HG03097 (cell line): ENCODE data around the gene ZNF44.
"Not testable (repeated sequence)": the region's sequence is repeated elsewhere in the genome, so short reads cannot be mapped to it uniquely, and the experiment has no call there.

Source experiments
- ATAC-seq: cut with Tn5 transposase; IDR thresholded peaks from one replicate; pipeline ENCODE4 v1.9.1; 2021; ENCODE audit not compliant: unreplicated experiment, low FRiP score

Gene ZNF44

GRCh38 chr19:12294249-12295158, at the start of gene ZNF44:
Gene ZNF44 (minus strand): TSS chr19:12294883. CDS start chr19:12294694, 189 bp downstream.
- peak; percentile 92 for ATAC-seq

GRCh38 chr19:12333162-12334159, 38.8 kb upstream of the ZNF44 start, which contains the start of gene ZNF563:
Gene ZNF563 (minus strand): TSS chr19:12333633. CDS start chr19:12333482, 151 bp downstream.
- peak; percentile 90 for ATAC-seq

GRCh38 chr19:12331211-12331941, 36.7 kb upstream of the ZNF44 start:
- no peak for ATAC-seq

- no peak for ATAC-seq
Measured at GRCh38 chr19:12330340-12330739, 35.7 kb upstream of the ZNF44 start.

GRCh38 chr19:12325690-12326089, 31.0 kb upstream of the ZNF44 start:
- ATAC-seq, result no peak

- ATAC-seq, result no peak
Measured at GRCh38 chr19:12318782-12319413, 24.2 kb upstream of the ZNF44 start.

- no peak for ATAC-seq
Measured at GRCh38 chr19:12314553-12314952, 19.9 kb upstream of the ZNF44 start.

- not testable (repeated sequence) for ATAC-seq
Measured at GRCh38 chr19:12308891-12309290, 14.2 kb upstream of the ZNF44 start.

- no peak for ATAC-seq
Measured at GRCh38 chr19:12295191-12295590, 508 bp upstream of the ZNF44 start.

- ATAC-seq, result peak; percentile 72
Measured at GRCh38 chr19:12293777-12294248, 870 bp downstream of the ZNF44 start.

- ATAC-seq, result no peak
Measured at GRCh38 chr19:12289790-12290065, 5.0 kb downstream of the ZNF44 start.

- no peak for ATAC-seq
Measured at GRCh38 chr19:12287958-12288500, 6.7 kb downstream of the ZNF44 start.

GRCh38 chr19:12284631-12285030, 10.1 kb downstream of the ZNF44 start:
- ATAC-seq, result no peak

GRCh38 chr19:12284226-12284625, 10.5 kb downstream of the ZNF44 start:
- no peak for ATAC-seq

- no peak for ATAC-seq
Measured at GRCh38 chr19:12278713-12279112, 16.0 kb downstream of the ZNF44 start.

- no peak for ATAC-seq
Measured at GRCh38 chr19:12272980-12273901, 21.4 kb downstream of the ZNF44 start.

GRCh38 chr19:12272386-12272785, 22.3 kb downstream of the ZNF44 start:
- no peak for ATAC-seq

- no peak for ATAC-seq
Measured at GRCh38 chr19:12270854-12271253, 23.8 kb downstream of the ZNF44 start.
